Mucosa of stomach (tissue), 1 donor: ENCODE measurements around the gene SAV1.

Experiments
- H3K27me3 ChIP-seq: one replicate; pipeline ENCODE4 v1.7.0; 2013; ENCODE audit warnings: mild to moderate bottlenecking, low read length; ENCODE audit not compliant: control insufficient read depth, insufficient read depth
- H3K36me3 ChIP-seq: one replicate; pipeline ENCODE4 v1.7.0; 2013; ENCODE audit warnings: low read length; ENCODE audit not compliant: control insufficient read depth, insufficient read depth
- H3K4me1 ChIP-seq: one replicate; pipeline ENCODE4 v1.7.0; 2013; ENCODE audit warnings: mild to moderate bottlenecking, low read length; ENCODE audit not compliant: control insufficient read depth, insufficient read depth
- H3K4me3 ChIP-seq: one replicate; pipeline ENCODE4 v1.7.0; 2013; ENCODE audit warnings: low read length
- H3K9ac ChIP-seq: one replicate; pipeline ENCODE4 v1.7.0; 2013; ENCODE audit warnings: mild to moderate bottlenecking, low read length, moderate library complexity
- H3K9me3 ChIP-seq: one replicate; pipeline ENCODE4 v1.7.0; 2013; ENCODE audit warnings: mild to moderate bottlenecking, low read length, moderate library complexity; ENCODE audit not compliant: control insufficient read depth
- donor health status: Pancreatic carcinoma.

SAV1 gene

GRCh38 chr14:50602035-50602434, 66.1 kb downstream of the SAV1 start:
- Histone ChIP-seq H3K36me3 (no peaks in the 10 kb centered on the region), H3K27me3 (no peaks in the 10 kb centered on the region), H3K4me1 (no peaks in the 10 kb centered on the region), H3K4me3 (no peak overlapping the region), H3K9ac (no peak overlapping the region), H3K9me3 (no peaks in the 10 kb centered on the region)

GRCh38 chr14:50601394-50601793, 66.7 kb downstream of the SAV1 start:
- Histone ChIP-seq H3K4me3 (no peak overlapping the region), H3K9me3 (no peaks in the 10 kb centered on the region)

GRCh38 chr14:50600849-50601248, 67.3 kb downstream of the SAV1 start:
- no peaks in the 10 kb centered on the region for H3K27me3 ChIP-seq
- H3K9ac ChIP-seq = no peak overlapping the region
- H3K4me1 ChIP-seq = no peaks in the 10 kb centered on the region
- H3K9me3 ChIP-seq = no peaks in the 10 kb centered on the region
- H3K36me3 ChIP-seq = no peaks in the 10 kb centered on the region
- no peak overlapping the region for H3K4me3 ChIP-seq

More at GRCh38 chr14:50601394-50601793, 66.7 kb downstream of the SAV1 start:
- Histone ChIP-seq H3K4me1 (no peaks in the 10 kb centered on the region), H3K27me3 (no peaks in the 10 kb centered on the region), H3K9ac (no peak overlapping the region), H3K36me3 (no peaks in the 10 kb centered on the region)

- Histone ChIP-seq H3K4me3 (no peak overlapping the region), H3K4me1 (no peaks in the 10 kb centered on the region), H3K9me3 (no peaks in the 10 kb centered on the region), H3K27me3 (no peaks in the 10 kb centered on the region), H3K36me3 (no peaks in the 10 kb centered on the region), H3K9ac (no peak overlapping the region)
Observed at GRCh38 chr14:50599700-50600444, 68.2 kb downstream of the SAV1 start.

- no peak overlapping the region for H3K4me3 ChIP-seq
- H3K9ac ChIP-seq = no peak overlapping the region
- H3K36me3 ChIP-seq = no peaks in the 10 kb centered on the region
- no peaks in the 10 kb centered on the region for H3K27me3 ChIP-seq
- H3K4me1 ChIP-seq = no peaks in the 10 kb centered on the region
- H3K9me3 ChIP-seq = no peaks in the 10 kb centered on the region
Observed at GRCh38 chr14:50598765-50599164, 69.3 kb downstream of the SAV1 start.

- H3K36me3 ChIP-seq = no peaks in the 10 kb centered on the region
- no peaks in the 10 kb centered on the region for H3K4me1 ChIP-seq
- no peaks in the 10 kb centered on the region for H3K9me3 ChIP-seq
Observed at GRCh38 chr14:50594577-50595316, 73.4 kb downstream of the SAV1 start.

GRCh38 chr14:50590464-50590863, 77.6 kb downstream of the SAV1 start:
- H3K36me3 ChIP-seq = no peaks in the 10 kb centered on the region
- no peaks in the 10 kb centered on the region for H3K9me3 ChIP-seq
- no peak overlapping the region for H3K4me3 ChIP-seq
- no peaks in the 10 kb centered on the region for H3K4me1 ChIP-seq
- no peak overlapping the region for H3K9ac ChIP-seq
- no peaks in the 10 kb centered on the region for H3K27me3 ChIP-seq

More at GRCh38 chr14:50594577-50595316, 73.4 kb downstream of the SAV1 start:
- H3K9ac ChIP-seq = no peak overlapping the region
- H3K4me3 ChIP-seq = no peak overlapping the region
- no peaks in the 10 kb centered on the region for H3K27me3 ChIP-seq
